ENCODE measurements around the gene GABBR1.

DNA sequence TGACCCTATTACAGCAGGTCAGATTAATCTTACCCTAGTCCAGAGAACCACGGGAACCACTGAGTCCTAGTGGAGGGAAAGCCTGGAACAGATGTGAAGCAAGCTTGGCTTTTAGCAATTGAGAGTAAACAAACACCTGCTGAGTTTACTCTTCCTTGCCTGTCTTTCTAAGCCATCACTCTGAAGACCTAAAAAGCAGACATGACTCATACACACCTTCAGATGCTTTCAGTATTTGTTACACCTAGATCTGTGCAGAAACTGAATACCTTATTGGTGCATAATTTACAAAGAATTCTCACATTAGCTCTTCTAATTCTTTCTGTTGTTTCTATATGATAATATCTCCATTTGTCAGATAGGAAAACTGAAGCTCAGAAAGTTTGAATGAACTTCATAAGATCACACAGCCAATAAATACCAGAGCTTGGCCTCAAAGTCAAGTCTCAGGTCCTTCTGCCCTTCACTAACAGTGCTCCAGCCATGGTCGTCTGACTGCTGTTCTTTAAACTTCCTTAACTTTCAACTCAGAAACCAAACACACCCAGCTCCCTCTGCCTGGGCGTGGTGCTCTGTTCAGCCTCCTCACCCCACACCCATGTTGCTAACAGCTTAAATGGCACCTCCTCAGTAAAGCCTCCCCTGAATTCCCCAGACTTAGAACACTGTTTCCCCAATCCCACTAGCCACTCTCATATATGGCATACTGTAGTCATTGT, 8.6 kb upstream of the GABBR1 start:
- TF ChIP-seq, protein P1, sequence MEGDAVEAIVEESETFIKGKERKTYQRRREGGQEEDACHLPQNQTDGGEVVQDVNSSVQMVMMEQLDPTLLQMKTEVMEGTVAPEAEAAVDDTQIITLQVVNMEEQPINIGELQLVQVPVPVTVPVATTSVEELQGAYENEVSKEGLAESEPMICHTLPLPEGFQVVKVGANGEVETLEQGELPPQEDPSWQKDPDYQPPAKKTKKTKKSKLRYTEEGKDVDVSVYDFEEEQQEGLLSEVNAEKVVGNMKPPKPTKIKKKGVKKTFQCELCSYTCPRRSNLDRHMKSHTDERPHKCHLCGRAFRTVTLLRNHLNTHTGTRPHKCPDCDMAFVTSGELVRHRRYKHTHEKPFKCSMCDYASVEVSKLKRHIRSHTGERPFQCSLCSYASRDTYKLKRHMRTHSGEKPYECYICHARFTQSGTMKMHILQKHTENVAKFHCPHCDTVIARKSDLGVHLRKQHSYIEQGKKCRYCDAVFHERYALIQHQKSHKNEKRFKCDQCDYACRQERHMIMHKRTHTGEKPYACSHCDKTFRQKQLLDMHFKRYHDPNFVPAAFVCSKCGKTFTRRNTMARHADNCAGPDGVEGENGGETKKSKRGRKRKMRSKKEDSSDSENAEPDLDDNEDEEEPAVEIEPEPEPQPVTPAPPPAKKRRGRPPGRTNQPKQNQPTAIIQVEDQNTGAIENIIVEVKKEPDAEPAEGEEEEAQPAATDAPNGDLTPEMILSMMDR (optimal IDR thresholded peaks at IDR 0.05 in 1 of 3, IDR thresholded peaks at IDR 0.05 in 1 of 3, conservative IDR thresholded peaks at IDR 0.05 in 1 of 3; ENCODE audit: extremely low read depth in 1 of 3, insufficient read depth in 2 of 3, low read length in 3 of 3): no peak
- no peak for TF ChIP-seq EZH2 (IDR thresholded peaks at IDR 0.05; ENCODE audit: low read length)

All from keratinocyte (primary cell).